GM19238 (cell line): ENCODE measurements around the gene PDIA2.
"Not testable (repeated sequence)": the region's sequence is repeated elsewhere in the genome, so short reads cannot be mapped to it uniquely, and the experiment has no call there.

ENCODE experiments used
- DNase-seq: peaks from one replicate; pipeline ENCODE4 v3.0.0; 2011; ENCODE audit warnings: low spot score; ENCODE audit not compliant: insufficient read length

Gene PDIA2, protein sequence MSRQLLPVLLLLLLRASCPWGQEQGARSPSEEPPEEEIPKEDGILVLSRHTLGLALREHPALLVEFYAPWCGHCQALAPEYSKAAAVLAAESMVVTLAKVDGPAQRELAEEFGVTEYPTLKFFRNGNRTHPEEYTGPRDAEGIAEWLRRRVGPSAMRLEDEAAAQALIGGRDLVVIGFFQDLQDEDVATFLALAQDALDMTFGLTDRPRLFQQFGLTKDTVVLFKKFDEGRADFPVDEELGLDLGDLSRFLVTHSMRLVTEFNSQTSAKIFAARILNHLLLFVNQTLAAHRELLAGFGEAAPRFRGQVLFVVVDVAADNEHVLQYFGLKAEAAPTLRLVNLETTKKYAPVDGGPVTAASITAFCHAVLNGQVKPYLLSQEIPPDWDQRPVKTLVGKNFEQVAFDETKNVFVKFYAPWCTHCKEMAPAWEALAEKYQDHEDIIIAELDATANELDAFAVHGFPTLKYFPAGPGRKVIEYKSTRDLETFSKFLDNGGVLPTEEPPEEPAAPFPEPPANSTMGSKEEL

DNA sequence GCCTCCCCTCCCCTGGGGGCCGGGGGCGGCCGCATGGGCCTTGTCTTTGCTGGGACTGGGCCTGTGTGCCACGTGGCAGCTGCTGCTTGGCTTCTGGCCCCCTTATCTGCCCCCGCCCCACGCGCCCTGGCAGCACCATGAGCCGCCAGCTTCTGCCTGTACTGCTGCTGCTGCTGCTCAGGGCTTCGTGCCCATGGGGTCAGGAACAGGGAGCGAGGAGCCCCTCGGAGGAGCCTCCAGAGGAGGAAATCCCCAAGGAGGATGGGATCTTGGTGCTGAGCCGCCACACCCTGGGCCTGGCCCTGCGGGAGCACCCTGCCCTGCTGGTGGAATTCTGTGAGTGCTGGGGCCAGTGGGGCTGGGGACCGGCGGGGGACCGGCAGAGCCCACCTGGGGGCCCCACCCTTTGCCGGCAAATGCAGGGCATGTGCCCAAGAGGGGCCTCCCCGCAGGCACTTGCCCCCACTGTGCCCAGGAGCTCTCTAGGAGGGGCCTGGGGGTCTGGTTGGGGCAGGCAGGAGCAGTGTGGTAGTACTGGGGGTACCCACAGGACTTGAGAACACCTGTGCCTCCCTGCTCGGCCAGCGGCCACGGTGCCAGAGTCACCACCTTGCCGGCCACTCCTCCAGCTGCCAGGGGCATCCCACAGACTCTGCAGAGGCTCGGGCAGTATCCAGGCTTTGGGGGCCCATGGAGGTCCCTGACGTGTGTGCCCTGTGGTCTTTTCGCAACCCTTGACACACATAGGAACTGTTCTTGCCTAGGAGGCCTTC lies at the start of gene PDIA2:
TSS of gene PDIA2 (plus strand) at position 132 of the 773 bp plus-strand sequence. CDS start at position 138, 6 bp downstream.
- no peak for DNase-seq

DNA sequence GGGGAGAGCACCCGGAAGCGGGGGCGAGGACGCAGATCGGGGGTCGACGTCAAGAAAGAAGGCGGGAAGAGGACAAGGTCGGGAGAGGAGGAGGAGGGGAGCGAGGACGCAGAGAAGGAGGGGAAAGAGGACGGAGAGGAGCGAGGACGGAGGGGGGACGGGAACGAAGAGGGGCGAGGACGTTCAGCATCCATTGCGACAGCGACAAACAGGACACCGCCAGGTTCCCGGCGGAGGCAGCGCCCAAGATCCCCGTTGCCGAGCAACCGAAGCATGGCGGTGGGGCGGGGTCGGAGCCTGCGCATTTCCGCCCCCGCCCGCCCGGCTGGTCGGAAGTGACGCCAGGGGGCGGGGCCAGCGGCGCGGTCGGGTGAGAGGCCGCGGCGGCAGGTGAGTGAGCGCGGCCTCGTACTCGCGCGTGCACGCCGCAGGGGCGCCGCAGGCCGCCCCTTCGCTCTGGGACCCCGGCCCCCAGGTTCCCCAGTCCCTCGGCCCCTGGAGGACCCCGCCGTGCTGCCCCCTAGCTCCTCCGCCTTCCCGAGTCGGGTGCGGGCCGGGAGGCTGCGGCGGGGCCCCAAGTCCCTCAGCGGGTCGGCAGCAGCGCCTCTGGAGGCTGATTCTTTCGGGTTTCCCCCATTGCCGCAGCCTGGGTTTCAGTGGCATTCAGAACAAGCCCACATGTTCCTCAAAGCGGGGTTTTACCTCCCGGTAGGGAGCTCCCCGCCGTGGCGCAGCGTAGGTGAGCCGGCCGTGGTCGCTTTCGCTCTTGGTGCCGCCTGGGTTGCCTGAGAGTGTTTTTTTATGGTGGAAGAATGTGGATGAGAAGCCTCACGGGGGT lies 48.3 kb upstream of the PDIA2 start, which contains the start of gene FAM234A:
TSS of gene FAM234A (plus strand) at position 354 of the 838 bp plus-strand sequence. CDS start 19,593 bp downstream, outside the sequence.
- peak; percentile 92 for DNase-seq

DNA sequence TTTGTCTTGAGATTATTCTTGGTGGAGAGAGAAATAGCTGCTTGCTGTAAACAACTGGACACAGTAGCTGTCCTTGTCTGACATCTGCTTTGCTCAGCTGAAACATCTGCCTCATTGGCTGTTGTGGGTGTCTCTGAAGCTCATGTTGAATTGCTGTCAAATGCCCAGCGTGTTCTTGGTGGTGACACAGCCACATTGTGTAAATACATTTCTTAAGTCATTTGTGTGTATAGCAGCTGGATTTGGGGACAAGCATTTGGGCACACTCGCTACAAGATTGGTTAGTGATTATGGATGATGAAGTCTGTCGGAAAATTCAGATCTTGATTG lies 43.1 kb upstream of the PDIA2 start:
- no peak for DNase-seq

DNA sequence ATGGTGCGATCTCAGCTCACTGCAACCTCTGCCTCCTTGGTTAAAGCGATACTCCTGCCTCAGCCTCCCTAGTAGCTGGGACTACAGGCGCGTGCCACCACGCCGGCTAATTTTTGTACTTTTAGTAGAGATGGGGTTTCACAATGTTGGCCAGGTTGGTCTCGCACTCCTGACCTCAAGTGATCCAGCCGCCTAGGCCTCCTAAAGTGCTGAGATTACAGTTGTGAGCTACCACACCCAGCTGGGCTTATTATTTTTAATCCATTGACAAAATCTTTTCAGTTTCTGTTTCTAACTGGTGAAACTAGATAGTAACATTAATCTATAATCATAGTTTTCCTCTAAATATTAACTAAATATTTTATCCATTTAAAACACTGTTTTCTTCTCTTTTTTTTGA lies 42.4 kb upstream of the PDIA2 start:
- DNase-seq, result no peak

DNA sequence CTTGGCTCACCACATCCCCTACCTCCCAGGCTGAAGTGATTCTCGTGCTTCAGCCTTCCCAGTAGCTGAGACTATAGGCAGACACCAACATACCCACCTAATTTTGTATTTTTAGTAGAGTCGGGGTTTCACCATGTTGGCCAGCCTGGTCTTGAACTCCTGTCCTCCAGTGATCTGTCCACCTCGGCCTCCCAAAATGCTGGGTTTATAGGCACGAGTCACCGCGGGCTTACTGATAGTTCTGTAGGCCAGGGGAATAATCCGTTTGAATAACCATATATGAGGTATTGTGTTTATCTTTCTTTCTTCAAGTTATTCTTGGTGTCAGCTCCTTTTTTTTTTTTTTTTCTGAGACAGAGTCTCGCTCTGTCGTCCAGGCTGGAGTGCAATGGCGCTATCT lies 40.7 kb upstream of the PDIA2 start:
- no peak for DNase-seq

DNA sequence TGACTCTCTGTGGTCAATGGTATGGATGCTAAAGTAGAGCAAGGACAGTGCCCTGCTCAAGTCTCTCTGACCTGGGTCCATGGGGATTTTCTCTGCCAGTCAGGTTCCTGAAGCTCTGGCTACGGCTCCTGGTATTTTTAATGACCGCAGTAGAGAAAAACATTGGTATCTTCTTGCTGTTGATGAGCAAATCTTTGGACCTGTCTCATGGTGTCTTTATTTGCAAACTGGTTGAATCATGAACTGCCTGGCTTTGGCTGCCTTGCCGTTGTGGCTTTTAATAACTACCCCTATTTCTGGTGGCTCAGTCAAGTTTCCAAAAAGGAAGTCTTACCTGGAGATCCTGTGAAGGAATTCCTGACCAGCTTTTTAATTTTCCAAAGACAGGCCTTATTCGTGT lies 39.6 kb upstream of the PDIA2 start:
- no peak for DNase-seq

DNA sequence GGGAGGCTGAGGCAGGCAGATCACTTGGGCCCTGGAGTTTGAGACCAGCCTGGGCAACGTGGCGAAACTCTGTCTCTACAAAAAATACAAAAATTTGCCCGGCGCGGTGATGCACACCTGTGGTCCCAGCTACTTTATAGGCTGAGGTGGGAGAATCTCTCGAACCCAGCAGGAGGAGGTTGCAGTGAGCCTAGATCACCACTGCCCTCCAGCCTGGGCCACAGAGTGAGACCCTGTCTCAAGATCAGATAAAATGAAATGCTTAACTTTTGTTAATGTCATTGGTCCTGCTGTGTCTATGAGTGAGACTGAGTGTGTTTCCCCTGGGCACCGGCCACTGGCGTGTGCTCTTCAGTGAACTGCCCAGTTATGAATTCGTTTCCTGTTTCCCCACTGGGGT lies 37.9 kb upstream of the PDIA2 start:
- no peak for DNase-seq

DNA sequence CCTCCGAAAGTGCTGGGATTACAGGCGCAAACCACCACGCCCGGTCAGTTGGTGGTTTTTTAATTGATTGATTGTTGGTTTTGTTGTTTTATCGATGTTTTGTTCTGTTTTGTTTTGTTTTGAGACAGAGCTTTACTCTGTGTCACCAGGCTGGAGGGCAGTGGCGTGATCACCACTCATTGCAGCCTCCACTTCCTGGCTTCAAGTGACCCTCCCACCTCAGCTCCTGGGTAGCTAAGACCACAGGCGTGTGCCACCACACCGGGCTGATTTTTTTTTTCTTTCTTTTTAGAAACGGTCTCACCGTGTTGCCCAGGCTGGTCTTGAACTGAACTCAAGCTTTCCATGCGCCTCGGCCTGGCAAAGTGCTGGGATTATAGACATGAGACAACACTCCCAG lies 35.9 kb upstream of the PDIA2 start:
- no peak for DNase-seq

DNA sequence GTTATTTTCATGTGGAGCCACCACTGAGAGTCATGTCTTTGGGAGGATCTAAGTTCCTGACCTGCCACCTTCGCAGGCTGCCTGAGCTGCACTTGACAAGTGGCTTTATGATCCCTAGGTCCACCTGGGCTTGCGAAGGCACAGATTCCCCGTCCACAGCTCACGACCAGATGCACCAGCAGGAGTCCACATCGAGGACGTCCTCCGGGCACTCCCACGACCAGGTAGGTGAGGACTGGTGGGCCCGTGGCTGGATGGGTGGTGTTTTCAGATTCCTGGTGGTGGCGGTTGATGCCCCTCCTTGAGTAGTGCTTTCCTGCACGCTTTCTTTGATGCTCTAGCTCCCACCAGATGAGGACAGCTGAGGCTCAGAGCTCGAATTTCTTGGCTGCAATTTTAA lies 33.5 kb upstream of the PDIA2 start:
- no peak for DNase-seq

DNA sequence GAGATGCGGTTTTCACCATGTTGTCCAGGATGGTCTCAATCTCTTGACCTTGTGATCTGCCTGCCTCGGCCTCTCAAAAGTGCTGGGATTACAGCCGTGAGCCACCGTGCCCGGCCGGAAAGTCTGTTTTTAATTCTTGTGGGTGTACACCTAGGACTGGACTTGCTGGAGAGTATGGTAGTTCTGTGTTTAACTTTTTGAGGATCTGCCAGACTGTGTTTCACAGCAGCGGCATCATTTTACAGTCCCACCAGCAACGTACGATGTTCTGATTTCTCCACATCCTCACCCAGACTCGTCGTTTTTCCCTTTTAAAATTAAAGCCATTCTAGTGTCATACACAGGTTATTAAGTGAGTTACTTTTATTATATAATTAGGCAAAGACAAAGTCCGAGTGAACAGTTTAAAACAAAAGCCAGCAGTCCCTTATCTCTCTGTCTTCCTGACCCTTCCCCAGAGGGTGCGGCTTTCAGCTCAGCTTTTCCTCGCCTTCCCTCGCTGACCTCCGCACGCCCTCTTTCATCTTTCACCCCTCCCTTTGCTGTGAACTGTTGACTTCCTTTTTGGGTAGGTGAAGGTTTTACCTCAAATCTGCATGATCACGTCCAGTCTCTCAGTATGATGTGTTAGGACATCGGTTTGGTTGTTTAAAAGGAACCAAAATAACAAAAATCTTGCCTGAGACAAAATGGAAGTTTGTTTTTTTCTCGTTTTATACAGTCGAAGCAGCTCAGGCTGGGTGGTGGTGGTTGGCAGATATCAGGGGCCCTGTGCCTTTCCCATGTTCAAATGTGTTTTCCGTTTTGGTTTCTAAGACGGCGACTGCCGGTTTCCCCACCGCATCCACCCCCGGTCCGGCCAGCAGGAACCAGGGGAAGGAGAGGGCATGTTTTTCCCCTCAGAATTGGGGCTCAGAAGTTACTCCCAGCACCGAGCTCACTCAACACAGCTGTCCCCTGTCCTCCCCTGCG lies 30.3 kb upstream of the PDIA2 start:
- peak; percentile 57 for DNase-seq

DNA sequence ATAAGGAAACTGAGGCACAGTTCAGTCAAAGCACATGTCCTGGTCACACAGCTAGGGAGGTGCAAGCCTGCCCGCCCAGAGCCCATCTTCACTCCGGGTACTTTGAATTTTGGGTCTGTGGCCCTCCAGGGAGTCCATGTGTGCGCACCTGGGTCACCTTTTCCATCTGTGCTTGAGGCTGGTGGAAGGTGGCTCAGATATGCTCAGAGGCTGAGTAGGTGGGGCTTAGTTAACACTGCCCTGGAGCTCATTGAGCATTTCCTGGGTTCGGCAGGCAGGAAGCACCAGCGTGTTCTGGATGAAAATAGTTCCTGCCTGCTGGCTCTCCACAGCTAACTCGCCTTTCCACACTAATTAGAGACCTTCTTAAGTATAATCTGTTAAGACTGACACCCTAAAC lies 29.1 kb upstream of the PDIA2 start:
- no peak for DNase-seq

DNA sequence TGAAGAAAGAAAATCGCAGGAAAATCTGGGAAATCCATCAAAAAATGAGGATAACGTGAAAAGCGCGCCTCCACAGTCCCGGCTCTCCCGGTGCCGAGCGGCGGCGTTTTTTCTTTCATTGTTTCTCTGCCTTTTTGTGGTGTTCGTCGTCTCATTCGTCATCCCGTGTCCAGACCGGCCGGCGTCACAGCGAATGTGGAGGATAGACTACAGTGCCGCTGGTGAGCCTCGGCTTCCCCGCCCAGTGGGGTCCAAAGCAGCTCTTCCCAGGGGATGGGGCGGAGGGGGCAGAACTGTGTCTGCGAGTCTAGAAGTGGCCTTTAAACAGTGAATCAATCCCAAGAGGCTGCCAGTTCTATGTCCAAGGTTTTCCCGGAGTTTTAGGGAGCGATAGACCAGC lies 28.5 kb upstream of the PDIA2 start:
- DNase-seq, result no peak

DNA sequence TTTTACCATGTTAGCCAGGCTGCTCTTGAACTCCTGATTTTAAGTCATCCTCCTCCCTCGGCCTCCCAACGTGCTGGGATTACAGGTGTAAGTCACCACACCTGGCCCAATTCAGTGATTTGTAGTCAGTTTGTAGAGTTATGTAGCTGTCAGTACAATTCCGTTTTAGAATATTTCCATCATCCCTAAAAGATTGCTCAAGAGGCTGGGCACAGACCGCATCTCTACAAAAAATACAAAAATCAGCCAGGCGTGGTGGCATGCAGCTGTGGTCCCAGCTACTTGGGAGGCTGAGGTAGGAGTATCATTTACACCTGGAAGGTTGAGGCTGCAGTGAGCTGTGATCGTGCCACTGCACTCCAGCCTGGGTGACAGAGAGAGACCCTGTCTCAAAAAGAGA lies 27.8 kb upstream of the PDIA2 start:
- no peak for DNase-seq

DNA sequence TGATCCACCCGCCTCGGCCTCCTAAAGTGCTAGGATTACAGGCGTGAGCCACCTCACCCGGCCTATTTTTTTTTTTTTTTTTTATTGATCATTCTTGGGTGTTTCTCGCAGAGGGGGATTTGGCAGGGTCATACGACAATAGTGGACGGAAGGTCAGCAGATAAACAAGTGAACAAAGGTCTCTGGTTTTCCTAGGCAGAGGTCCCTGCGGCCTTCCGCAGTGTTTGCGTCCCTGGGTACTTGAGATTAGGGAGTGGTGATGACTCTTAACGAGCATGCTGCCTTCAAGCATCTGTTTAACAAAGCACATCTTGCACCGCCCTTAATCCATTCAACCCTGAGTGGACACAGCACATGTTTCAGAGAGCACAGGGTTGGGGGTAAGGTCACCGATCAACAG lies 24.9 kb upstream of the PDIA2 start:
- not testable (repeated sequence) for DNase-seq

DNA sequence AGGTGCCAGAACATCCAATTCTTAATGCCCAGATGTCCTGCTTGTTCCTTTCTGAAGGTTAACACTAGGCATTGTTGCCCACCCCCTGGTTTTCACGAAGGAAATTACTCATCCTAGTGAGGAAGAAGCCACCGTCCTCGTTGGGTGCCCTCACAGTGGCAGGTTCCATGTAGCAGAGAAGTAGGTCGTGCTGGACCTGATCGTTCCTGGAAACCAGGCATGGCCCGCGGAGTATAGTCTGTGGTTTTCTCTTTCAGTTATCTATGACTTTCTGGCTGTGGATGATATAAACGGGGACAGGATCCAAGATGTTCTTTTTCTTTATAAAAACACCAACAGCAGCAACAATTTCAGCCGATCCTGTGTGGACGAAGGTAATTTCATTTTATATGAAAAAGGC lies 23.7 kb upstream of the PDIA2 start:
- no peak for DNase-seq

DNA sequence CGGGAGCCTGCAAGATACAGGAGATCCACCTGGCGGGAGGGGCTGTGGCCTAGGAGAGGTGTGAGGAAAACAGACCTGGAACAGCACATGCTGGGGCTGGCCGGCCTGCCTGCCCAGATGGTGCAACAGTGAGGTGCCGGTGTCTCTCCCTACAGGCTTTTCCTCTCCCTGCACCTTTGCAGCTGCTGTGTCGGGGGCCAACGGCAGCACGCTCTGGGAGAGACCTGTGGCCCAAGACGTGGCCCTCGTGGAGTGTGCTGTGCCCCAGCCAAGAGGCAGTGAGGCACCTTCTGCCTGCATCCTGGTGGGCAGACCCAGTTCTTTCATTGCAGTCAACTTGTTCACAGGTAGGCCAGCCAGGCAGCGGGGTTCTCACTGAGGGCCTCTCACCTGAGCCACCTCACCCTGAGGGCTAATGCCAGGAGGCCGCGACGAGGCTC lies 23.1 kb upstream of the PDIA2 start:
- no peak for DNase-seq

DNA sequence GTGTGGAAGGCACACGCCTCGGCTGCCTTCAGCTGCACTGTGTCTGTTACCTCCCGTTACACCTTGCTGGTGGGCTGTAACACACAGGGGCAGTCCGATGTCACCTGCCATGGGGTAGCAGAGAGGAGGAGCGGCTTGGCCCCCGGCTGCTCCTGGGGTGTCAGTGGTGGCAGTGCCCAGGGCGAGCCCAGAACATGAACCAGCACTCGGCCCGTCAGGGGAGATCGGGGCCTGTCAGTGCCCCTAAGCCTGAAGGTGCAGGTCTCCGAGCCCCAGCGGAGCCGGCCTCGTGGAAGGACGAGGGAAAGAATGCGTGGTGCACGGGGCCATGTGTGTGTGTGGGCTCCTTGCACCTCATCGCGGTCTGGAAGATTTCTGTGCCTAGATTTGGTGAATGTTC lies 22.6 kb upstream of the PDIA2 start:
- DNase-seq, result no peak

DNA sequence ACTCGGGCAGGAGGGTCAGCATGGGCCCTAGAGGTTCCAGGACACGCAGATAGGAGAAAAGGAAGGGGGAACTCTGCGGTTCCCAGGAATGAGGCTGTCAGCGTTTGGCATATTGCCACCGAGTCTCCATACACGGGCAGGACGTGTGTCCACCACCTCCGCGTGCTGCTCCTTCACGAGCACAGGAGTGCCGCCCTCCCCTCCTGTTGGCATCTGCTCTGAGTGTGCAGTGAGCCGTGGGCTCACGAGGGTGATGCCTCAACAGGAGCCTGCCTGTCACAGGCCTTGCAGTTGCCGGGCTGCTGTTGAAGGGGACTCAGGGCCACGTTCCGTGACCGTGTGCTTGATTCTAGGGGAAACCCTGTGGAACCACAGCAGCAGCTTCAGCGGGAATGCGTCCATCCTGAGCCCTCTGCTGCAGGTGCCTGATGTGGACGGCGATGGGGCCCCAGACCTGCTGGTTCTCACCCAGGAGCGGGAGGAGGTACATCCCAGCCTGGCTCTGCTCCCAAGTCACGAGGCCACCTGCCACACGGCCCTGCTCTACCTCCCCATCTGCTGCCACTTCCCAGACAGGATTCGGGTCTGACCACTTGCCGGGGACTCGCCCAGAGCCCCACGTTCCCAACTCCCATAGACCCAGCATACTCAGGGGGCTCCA lies 21.8 kb upstream of the PDIA2 start:
- no peak for DNase-seq

DNA sequence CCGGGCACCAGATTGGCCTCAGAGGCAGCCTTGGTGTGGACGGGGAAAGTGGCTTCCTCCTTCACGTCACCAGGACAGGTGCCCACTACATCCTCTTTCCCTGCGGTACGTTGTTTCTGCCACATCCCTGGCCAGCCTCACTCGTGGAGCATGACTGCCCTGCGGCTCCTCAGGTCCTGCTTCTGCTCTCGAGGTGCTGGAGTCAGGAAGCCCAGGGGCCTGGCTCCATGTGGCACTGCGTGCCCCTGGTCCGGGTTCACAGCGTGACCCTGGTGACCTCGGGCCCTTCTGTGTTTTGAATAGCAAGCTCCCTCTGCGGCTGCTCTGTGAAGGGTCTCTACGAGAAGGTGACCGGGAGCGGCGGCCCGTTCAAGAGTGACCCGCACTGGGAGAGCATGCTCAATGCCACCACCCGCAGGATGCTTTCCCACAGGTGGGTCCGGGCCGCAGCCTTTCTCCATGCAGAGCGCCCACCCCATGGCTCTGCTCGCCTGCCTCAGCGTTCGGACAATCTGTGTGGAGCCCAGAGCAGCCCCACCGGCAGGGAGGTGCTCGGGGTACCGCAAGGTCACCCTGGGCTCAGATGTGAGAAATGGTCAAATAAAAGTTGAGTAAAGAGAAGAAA lies 20.7 kb upstream of the PDIA2 start:
- DNase-seq, result no peak
